Measurements from ENCODE around the gene EIF4G3. TPM values are rescaled to one million over a fixed set of nuclear protein-coding genes. Genes with fewer than 3 reads are reported as not detected.

EIF4G3 gene
- total and polyA plus RNA-seq, 2 donors (not counting 3 experiments of a cell fraction or from before 2014, with no cell fraction given): 40.7 to 78.5 TPM

- Histone ChIP-seq H3K4me2 (ENCODE audit: insufficient read depth, low read length) (no peak overlapping the region), H3K27me3 (ENCODE audit: control insufficient read depth in 2 of 2, insufficient read depth in 2 of 2, low read length in 2 of 2) (no peaks in the 10 kb centered on the region), H3K9ac (replicated peaks; ENCODE audit: extremely low read depth, insufficient read depth, low read length) (no peak overlapping the region), H3K4me1 (ENCODE audit: control insufficient read depth, extremely low read depth, insufficient read depth, low read length) (no peaks in the 10 kb centered on the region), H4K20me1 (replicated peaks; ENCODE audit: control insufficient read depth, extremely low read depth, insufficient read depth, low read length) (no peaks in the 10 kb centered on the region), H3K4me3 (replicated peaks in 1 of 3; ENCODE audit: insufficient read depth in 1 of 3, low read depth in 1 of 3, low read length in 3 of 3) (no peak overlapping the region), H3K9me1 (replicated peaks; ENCODE audit: control insufficient read depth, extremely low read depth, insufficient read depth, low read length) (no peaks in the 10 kb centered on the region), H2AFZ (ENCODE audit: low read depth, low read length) (no peak overlapping the region), H3K79me2 (ENCODE audit: control insufficient read depth, insufficient read depth, low read length) (no peaks in the 10 kb centered on the region), H3K27ac (ENCODE audit: insufficient read depth, low read depth, low read length) (no peak overlapping the region), H3K36me3 (ENCODE audit: control insufficient read depth in 2 of 2, extremely low read depth in 1 of 2, insufficient read depth in 2 of 2, low read length in 2 of 2) (peaks cover 3 to 7% of the 10 kb centered on the region in 2 experiments), H3K9me3 (replicated peaks; ENCODE audit: control insufficient read depth, insufficient read depth, low read length) (no peaks in the 10 kb centered on the region)
- ChIA-PET CTCF (interaction anchor here (1.2 to 1.4 kb wide), 2 partner anchors 76 to 222 kb away, joined by 3 to 7 read pairs; no protein-coding TSS in a partner anchor), POLR2A (no interaction called here)
- dilution Hi-C loops (cut with MboI; ENCODE audit: extremely low pct_ligation_motif_present, low sequenced_read_pairs) (no loop called here), intact Hi-C loops (cut with micrococcal nuclease) (no loop called here)
- TF ChIP-seq JUN (IDR thresholded peaks at IDR 0.05; ENCODE audit: borderline replicate concordance, insufficient read depth, insufficient read length, low read depth) (no peak), GATA2 (IDR thresholded peaks at IDR 0.05; ENCODE audit: insufficient read depth, insufficient read length, low read depth, low read length) (no peak), MYC (IDR thresholded peaks at IDR 0.05; ENCODE audit: low read depth, low read length) (no peak), POLR2AphosphoS5 (IDR thresholded peaks at IDR 0.05; ENCODE audit: insufficient read depth, low read depth, low read length) (no peak), EZH2 (IDR thresholded peaks at IDR 0.05; ENCODE audit: borderline replicate concordance, low read depth, low read length, severe bottlenecking) (no peak), POLR2A (IDR thresholded peaks at IDR 0.05; ENCODE audit: low read depth, low read length) (no peak), FOS (IDR thresholded peaks at IDR 0.05; ENCODE audit: borderline replicate concordance, insufficient read depth, low read length) (no peak)
- TF ChIP-seq, protein P1, sequence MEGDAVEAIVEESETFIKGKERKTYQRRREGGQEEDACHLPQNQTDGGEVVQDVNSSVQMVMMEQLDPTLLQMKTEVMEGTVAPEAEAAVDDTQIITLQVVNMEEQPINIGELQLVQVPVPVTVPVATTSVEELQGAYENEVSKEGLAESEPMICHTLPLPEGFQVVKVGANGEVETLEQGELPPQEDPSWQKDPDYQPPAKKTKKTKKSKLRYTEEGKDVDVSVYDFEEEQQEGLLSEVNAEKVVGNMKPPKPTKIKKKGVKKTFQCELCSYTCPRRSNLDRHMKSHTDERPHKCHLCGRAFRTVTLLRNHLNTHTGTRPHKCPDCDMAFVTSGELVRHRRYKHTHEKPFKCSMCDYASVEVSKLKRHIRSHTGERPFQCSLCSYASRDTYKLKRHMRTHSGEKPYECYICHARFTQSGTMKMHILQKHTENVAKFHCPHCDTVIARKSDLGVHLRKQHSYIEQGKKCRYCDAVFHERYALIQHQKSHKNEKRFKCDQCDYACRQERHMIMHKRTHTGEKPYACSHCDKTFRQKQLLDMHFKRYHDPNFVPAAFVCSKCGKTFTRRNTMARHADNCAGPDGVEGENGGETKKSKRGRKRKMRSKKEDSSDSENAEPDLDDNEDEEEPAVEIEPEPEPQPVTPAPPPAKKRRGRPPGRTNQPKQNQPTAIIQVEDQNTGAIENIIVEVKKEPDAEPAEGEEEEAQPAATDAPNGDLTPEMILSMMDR (IDR thresholded peaks at IDR 0.05; ENCODE audit: extremely low read depth in 1 of 2, insufficient read depth in 1 of 2, low read depth in 1 of 2, low read length in 2 of 2): no peak
- TF ChIP-seq, protein P2, sequence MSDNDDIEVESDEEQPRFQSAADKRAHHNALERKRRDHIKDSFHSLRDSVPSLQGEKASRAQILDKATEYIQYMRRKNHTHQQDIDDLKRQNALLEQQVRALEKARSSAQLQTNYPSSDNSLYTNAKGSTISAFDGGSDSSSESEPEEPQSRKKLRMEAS (IDR thresholded peaks at IDR 0.05; ENCODE audit: insufficient read depth, insufficient read length): no peak
- DNase-seq (ENCODE audit: low read depth, low spot score) (no peak), FAIRE-seq (no peak)
- BruUV-seq (replicated peaks): no TSS peak
Measured at GRCh38 chr1:20972855-20973254, 203.8 kb downstream of the EIF4G3 start.

Measured in endothelial cell of umbilical vein (primary cell).